ENCODE data around the gene SGMS1. TPM values are rescaled to one million over a fixed set of nuclear protein-coding genes. Genes with fewer than 3 reads are reported as not detected.

The SGMS1 gene
- total and polyA plus RNA-seq, 10 donors: 5.9 to 84.3 (median 34.6) TPM

- no peaks in the 10 kb centered on the region for H3K36me3 ChIP-seq
- TF ChIP-seq CTCF (IDR thresholded peaks at IDR 0.05 in 8 of 11, conservative IDR thresholded peaks at IDR 0.05 in 3 of 11) (no peak), POLR2A (IDR thresholded peaks at IDR 0.05) (no peak), POLR2AphosphoS5 (IDR thresholded peaks at IDR 0.05) (no peak)
- peaks cover 0 to 24% (median 17%) of the 10 kb centered on the region in 6 donors for H3K4me1 ChIP-seq
- H3K9me3 ChIP-seq: no peaks in the 10 kb centered on the region
- WGBS, 5 donors: 84 to 100% (median 91%) methylated on average over 1 of the region's 1 CpG
- DNase-seq: no peak
- H3K27ac ChIP-seq: no peak overlapping the region
- no peaks in the 10 kb centered on the region for H3K27me3 ChIP-seq (replicated peaks in 1 of 7)
- intact Hi-C loops (cut with DNase I; ENCODE audit: low total_unique reads): no loop called here
- H3K4me3 ChIP-seq: no peak overlapping the region
Observed at GRCh38 chr10:50640238-50640637, 16.5 kb upstream of the SGMS1 start.

- Histone ChIP-seq H3K27me3 (replicated peaks in 1 of 7) (no peaks in the 10 kb centered on the region), H3K9me3 (no peaks in the 10 kb centered on the region), H3K4me1 (peaks cover 0 to 24% (median 17%) of the 10 kb centered on the region in 6 donors), H3K36me3 (no peaks in the 10 kb centered on the region), H3K4me3 (peak overlapping the region in 4 of 8 donors; percentile 2 to 41 (median 11)), H3K27ac (peak overlapping the region in 2 of 8 donors; percentile 28 to 37)
- intact Hi-C loops (cut with DNase I; ENCODE audit: low total_unique reads): no loop called here
- DNase-seq: no peak
- WGBS, 5 donors: 49 to 55% (median 50%) methylated on average over 6 of the region's 6 CpGs
- TF ChIP-seq CTCF (IDR thresholded peaks at IDR 0.05 in 8 of 11, conservative IDR thresholded peaks at IDR 0.05 in 3 of 11) (no peak), POLR2AphosphoS5 (IDR thresholded peaks at IDR 0.05) (no peak), POLR2A (IDR thresholded peaks at IDR 0.05) (no peak)
Observed at GRCh38 chr10:50636618-50637579, 13.1 kb upstream of the SGMS1 start.

GRCh38 chr10:50635286-50635685, 11.5 kb upstream of the SGMS1 start:
- Histone ChIP-seq H3K4me1 (peaks cover 0 to 24% (median 17%) of the 10 kb centered on the region in 6 donors), H3K36me3 (peaks cover 0 to 9% (median 0%) of the 10 kb centered on the region in 6 donors), H3K4me3 (no peak overlapping the region), H3K9me3 (no peaks in the 10 kb centered on the region), H3K27me3 (replicated peaks in 1 of 7) (no peaks in the 10 kb centered on the region), H3K27ac (no peak overlapping the region)
- intact Hi-C loops (cut with DNase I; ENCODE audit: low total_unique reads): no loop called here
- TF ChIP-seq POLR2AphosphoS5 (IDR thresholded peaks at IDR 0.05): no peak
- no peak for TF ChIP-seq POLR2A (IDR thresholded peaks at IDR 0.05)
- TF ChIP-seq CTCF (IDR thresholded peaks at IDR 0.05 in 8 of 11, conservative IDR thresholded peaks at IDR 0.05 in 3 of 11): no peak
- WGBS, 5 donors: 91 to 100% (median 100%) methylated on average over 1 of the region's 1 CpG
- no peak for DNase-seq

- intact Hi-C loops (cut with DNase I; ENCODE audit: low total_unique reads): no loop called here
- TF ChIP-seq POLR2A (IDR thresholded peaks at IDR 0.05) (no peak), CTCF (IDR thresholded peaks at IDR 0.05 in 8 of 11, conservative IDR thresholded peaks at IDR 0.05 in 3 of 11) (no peak), POLR2AphosphoS5 (IDR thresholded peaks at IDR 0.05) (no peak)
- H3K27ac ChIP-seq: no peak overlapping the region
- peaks cover 0 to 17% (median 0%) of the 10 kb centered on the region in 6 donors for H3K36me3 ChIP-seq
- H3K4me3 ChIP-seq: no peak overlapping the region
- no peaks in the 10 kb centered on the region for H3K27me3 ChIP-seq (replicated peaks in 1 of 7)
- DNase-seq: no peak
- 91 to 95% (median 94%) methylated on average over 1 of the region's 1 CpG for WGBS, 5 donors
- no peaks in the 10 kb centered on the region for H3K9me3 ChIP-seq
- H3K4me1 ChIP-seq: peaks cover 0 to 24% (median 17%) of the 10 kb centered on the region in 6 donors
Observed at GRCh38 chr10:50634479-50634878, 10.7 kb upstream of the SGMS1 start.
